Esophagus muscularis mucosa (tissue), 3 donors: ENCODE data around the gene EXOC6B.

ENCODE experiments used
- EP300 ChIP-seq: sonication (generic); formaldehyde crosslinking; IDR thresholded peaks from one replicate; pipeline ENCODE4 v1.6.1; 2017; ENCODE audit warnings: antibody characterized with exemption
- TF ChIP-seq, protein P1 (sequence below), 3 experiments: fragments of 200-600 bp in 2 of 3; fragments of 450-650 bp in 1 of 3; sonication (generic) in 2 of 3; IDR thresholded peaks; one replicate each; pipeline ENCODE4 v1.5.1; 2017 to 2019; ENCODE audit warnings: antibody characterized with exemption in 3 of 3, mild to moderate bottlenecking in 2 of 3, moderate library complexity in 1 of 3

DNA sequence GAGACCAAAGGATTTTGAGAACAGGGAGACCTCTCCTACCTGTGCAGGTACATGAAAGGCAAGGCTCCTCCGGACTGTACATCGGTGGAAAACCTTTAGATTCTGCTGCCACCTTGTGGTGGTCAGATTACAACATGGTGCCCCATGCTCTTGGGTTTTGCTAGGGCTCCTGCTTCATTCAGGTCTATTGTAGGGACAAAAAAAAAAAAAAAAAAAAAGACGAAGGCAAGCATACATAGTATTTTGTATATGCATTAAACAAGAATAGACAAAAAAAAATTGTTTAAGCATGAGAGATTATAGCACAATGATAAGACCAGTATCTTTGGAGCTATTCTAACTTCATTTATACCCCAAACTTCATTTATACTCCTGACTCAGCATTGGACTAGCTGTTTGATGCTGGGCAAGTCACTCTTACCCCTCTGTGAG lies 34.0 kb upstream of the EXOC6B start:
- TF ChIP-seq, protein P1, sequence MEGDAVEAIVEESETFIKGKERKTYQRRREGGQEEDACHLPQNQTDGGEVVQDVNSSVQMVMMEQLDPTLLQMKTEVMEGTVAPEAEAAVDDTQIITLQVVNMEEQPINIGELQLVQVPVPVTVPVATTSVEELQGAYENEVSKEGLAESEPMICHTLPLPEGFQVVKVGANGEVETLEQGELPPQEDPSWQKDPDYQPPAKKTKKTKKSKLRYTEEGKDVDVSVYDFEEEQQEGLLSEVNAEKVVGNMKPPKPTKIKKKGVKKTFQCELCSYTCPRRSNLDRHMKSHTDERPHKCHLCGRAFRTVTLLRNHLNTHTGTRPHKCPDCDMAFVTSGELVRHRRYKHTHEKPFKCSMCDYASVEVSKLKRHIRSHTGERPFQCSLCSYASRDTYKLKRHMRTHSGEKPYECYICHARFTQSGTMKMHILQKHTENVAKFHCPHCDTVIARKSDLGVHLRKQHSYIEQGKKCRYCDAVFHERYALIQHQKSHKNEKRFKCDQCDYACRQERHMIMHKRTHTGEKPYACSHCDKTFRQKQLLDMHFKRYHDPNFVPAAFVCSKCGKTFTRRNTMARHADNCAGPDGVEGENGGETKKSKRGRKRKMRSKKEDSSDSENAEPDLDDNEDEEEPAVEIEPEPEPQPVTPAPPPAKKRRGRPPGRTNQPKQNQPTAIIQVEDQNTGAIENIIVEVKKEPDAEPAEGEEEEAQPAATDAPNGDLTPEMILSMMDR (IDR thresholded peaks at IDR 0.05), result peak; percentile 52 to 62 (median 53)
- no peak for TF ChIP-seq EP300
